OCI-LY7 (cell line): ENCODE results near the gene CFAP68.

Experiments used
- EZH2phosphoT487 ChIP-seq: fragments of 200-600 bp; sonication (generic); IDR thresholded peaks from 2 replicates; pipeline ENCODE4 v1.6.1; 2018; ENCODE audit warnings: low read depth, borderline replicate concordance, mild to moderate bottlenecking, mixed run types, antibody characterized with exemption, low read length, moderate library complexity, mixed read lengths
- TF ChIP-seq, protein P1 (sequence below): fragments of 200-600 bp; sonication (generic); conservative IDR thresholded peaks from 2 replicates; pipeline ENCODE4 v1.5.1; 2014; ENCODE audit warnings: mild to moderate bottlenecking, antibody characterized with exemption, low read length, moderate library complexity, mixed read lengths

DNA sequence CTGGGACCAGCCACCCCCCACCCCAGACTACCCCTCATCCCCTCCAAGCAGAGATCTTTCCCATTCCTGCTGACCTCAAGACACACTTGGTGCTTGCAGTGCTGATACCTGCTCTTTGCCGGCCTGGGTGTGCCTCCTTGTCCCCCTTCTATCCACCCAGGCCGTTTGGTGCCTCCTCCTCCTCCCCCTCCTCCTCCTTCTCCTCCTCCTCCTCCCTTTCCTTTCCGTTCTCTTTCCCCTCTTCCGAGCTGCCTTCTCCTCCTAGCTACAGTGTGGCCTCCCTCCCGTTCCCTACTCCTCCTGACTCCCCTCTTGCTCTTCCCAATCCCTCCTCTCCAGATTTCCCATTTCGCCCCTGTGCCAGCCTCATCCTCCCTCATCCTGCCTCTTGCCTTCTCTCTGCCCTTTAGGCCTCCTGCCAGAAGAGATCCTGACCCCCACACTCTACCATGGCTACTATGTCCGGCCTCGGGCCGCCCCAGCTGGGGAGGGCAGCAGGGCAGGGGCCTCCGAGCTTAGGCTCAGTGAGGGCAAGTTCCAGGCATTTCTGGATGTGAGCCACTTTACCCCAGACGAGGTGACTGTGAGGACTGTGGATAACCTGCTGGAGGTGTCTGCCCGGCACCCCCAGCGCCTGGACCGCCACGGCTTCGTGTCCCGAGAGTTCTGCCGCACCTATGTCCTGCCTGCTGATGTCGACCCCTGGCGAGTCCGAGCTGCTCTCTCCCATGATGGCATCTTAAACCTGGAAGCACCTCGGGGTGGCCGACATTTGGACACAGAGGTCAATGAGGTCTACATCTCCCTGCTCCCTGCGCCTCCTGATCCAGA is 33.9 kb downstream of the CFAP68 start:
- TF ChIP-seq, protein P1, sequence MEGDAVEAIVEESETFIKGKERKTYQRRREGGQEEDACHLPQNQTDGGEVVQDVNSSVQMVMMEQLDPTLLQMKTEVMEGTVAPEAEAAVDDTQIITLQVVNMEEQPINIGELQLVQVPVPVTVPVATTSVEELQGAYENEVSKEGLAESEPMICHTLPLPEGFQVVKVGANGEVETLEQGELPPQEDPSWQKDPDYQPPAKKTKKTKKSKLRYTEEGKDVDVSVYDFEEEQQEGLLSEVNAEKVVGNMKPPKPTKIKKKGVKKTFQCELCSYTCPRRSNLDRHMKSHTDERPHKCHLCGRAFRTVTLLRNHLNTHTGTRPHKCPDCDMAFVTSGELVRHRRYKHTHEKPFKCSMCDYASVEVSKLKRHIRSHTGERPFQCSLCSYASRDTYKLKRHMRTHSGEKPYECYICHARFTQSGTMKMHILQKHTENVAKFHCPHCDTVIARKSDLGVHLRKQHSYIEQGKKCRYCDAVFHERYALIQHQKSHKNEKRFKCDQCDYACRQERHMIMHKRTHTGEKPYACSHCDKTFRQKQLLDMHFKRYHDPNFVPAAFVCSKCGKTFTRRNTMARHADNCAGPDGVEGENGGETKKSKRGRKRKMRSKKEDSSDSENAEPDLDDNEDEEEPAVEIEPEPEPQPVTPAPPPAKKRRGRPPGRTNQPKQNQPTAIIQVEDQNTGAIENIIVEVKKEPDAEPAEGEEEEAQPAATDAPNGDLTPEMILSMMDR, result no peak
- no peak for TF ChIP-seq EZH2phosphoT487
